ENCODE measurements around the gene AFF3.
"Not testable (repeated sequence)": the region's sequence is repeated elsewhere in the genome, so short reads cannot be mapped to it uniquely, and the experiment has no call there.

Gene AFF3

DNA sequence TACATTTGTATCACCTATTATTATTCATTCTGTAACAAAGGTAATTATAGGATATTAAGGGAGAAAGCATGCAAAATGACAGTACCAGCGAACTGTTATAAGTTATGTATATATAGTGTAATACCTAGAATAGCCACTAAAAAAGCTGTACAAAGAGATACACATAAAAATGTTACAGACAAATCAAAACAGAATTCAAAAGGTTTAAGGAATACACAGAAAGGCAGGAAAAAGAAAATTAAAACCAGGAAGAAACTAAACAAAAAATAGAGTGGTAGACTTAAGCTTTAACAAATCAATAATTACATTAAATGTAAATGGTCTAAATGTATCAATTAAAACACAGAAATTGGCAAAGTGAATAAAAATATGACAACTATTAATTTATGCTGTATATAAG lies 476.1 kb downstream of the AFF3 start:
- DNase-seq (ENCODE audit: low read depth in 2 of 2) = no peak

DNA sequence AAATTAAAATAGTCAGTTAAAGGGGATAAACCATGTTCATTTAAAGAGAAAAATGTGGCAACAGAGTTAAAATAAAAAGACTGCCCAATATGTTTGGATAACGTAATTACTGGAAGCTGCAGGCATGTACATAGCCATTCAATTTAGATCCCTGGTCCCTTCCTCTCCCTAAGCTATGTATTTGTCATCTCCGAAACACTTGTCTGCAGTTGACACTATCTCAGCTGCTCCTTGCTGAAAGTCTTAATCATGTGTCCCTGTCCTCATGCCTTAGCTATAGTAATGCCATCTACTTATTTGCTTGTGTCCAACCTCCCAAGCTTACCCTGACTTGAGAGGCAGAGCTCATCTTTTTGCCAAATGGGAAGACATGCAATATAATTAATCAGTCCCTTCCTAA lies 478.7 kb downstream of the AFF3 start:
- no peak for DNase-seq (ENCODE audit: low read depth in 2 of 2)

DNA sequence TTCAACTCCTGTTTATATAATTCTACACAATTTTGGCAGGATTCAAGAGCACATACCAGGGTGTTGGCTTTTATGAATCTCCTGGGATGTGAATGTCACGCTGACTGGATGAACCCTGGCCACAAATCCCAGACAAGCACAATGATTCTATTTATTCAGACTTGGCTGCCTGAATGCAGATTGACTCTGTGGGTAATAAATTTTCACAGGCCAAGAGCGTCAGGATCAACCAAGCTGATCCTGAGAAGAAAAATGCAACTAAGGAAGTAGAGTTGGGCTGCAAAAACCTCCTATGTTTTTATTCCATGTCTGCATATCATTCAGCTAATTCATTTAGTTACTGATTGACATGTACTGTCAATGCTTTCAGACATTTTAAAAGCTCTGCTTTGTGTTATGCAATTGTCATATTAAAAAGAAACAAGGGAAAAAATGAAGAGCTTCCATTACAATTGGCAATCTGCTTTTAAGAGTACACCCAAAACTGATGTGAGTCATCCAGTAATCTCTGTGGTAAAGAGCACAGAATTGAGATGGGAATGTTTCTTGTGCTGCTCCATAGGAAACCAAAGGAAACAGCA lies 479.5 kb downstream of the AFF3 start:
- no peak for DNase-seq (ENCODE audit: low read depth in 2 of 2)

DNA sequence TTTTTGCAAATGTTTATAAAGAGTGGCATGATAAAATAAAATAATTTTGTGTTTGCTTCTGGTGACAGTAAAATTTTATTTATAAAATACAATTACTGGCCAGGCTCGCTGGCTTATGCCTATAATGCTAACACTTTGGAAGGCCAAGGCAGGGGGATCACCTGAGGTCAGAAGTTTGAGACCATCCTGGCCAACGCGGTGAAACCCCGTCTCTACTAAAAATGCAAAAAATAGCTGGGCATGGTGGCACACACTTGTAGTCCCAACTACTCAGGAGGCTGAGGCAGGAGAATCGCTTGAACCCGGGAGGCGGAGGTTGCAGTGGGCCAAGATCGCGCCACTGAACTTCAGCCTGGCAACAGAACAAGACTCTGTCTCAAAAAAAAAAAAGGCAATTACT lies 480.6 kb downstream of the AFF3 start:
- not testable (repeated sequence) for DNase-seq (ENCODE audit: low read depth in 2 of 2)

DNA sequence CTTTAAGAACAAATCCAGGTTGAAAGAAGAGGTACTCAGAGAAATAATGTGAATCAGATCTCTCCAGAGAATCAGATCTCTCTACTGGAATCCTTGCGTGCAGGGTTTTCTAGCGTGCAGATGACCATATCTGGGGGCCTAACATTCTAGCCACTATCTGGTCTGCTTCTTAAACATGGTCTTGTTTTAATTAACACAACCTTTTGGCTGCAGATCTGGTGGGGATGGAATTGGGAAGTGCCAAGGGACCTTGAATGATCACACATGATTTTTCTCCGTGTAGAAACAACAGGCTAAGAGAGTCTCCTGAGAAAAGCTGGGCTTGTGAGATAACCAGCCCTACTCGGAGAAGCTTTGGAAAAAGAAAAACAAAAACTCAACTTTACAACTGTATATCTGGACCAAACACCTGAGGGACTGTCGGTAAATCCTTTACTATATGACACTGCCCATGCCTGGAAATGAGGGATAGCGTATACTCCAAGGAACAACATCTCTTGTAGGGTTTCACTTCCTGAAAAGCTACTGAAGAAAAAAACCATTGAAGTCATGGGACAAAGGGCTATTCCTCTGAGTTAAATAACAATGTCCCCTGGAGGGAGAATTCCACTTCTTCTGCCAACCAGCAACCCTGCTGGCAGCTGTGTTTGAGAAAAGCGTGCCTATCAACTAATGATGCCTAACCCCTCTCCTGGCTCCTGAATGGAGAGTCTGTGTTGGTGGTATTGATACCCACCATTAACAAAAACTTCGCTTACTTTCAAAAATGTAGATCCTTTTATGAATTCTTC lies 481.6 kb downstream of the AFF3 start:
- DNase-seq (ENCODE audit: low read depth in 2 of 2) = no peak

DNA sequence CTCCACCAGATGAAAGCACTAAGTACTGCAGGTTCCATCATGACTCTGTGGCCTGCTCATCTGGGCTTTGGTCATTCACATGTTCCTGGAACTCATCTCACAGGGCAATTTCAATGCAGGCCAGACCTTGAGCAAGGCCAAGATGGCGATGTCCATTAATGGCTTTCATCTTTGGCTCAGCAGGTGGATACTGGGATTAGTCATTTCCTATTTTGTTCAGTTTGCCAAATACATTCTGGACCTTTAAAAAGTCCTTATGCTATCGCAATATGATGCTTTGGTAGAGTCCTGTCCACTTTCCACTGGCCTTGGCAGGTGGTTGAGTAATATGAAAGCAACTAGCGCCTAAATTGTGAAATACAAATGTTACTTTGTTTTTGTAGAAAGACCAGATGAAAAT lies 482.5 kb downstream of the AFF3 start:
- no peak for DNase-seq (ENCODE audit: low read depth in 2 of 2)

DNA sequence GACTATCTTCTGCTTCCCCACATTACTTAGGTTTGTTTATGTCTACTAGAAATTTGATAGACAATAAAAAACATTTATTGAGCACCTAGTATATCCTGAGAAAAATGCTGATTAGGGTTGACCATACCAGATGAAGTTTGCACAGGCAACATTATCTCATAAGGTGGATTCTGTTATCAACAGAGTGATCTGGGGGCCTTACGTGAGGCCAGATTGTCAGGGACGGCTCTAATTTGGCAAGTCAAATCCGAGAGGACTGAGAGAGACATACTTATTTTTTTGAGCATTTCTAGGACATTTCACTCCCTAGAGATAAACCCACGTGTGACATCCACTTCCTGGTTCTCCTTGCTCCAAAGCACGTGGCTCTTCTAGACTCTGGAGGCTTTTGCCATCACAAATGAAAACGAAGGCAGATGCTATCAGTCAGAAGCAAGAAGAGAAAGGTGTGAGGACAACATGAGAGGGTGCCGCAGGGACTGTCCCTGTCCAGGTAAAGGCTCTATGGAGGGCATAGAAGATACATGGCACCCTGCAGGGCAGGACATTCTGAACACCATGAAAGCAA lies 484.6 kb downstream of the AFF3 start:
- DNase-seq (ENCODE audit: low read depth in 2 of 2) = no peak

DNA sequence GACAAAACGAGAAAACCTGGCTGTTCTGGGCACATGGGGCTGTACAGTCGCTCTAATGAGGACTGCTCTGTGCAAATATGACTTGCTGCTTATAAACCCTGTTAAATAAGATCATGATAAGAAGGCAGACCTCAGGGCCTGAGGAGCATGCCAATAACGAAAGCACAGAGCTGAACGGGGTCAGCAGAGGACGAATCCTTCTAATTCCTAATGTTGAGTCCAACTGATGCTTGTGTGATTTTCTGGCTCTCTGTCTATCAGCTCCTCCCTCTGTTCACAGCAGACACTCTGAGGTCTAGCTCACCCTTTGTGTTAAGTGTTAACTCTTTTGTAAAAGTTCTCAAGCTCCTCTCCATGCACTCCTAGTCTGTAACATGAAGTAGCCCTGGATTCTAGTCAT lies 485.4 kb downstream of the AFF3 start:
- DNase-seq (ENCODE audit: low read depth in 2 of 2) = no peak

DNA sequence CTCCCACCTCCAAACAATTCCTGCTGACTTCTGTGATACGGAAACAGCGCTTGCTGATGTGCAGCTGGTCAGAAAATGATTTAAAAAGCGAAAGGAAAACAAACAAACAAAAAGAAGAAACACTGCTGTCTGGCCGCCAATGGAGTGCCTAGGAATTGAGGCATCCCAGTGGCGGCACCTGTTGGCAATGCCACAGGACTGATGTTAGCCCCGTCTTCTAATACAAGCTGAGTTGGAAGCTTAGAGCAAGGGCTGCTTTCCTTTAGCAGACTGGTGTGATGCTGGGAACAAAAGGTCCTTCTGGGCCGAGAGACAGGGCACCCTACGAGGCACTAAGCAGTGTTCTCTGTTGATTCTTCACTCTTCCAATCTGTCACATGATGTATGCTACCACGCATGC lies 489.0 kb downstream of the AFF3 start:
- no peak for DNase-seq (ENCODE audit: low read depth in 2 of 2)

DNA sequence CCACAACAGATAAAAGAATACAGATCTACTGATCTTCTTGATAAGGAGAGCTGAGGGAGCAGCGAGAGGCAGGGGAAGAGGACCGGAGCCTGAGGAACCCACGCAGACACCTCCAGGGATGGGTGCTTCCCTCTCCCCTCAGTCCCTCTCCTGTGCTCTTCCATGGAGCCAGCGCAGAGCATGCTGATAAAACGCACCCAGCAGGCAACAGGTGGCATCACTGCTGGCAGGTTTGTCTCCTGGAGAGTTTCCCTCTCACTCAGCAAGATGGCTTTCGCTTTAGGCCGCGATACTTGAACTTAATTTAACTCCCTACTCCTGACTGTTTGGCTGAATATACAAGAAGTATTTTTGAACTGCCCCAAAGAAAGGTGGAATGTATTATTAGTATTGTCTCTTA lies 489.5 kb downstream of the AFF3 start:
- no peak for DNase-seq (ENCODE audit: low read depth in 2 of 2)

DNA sequence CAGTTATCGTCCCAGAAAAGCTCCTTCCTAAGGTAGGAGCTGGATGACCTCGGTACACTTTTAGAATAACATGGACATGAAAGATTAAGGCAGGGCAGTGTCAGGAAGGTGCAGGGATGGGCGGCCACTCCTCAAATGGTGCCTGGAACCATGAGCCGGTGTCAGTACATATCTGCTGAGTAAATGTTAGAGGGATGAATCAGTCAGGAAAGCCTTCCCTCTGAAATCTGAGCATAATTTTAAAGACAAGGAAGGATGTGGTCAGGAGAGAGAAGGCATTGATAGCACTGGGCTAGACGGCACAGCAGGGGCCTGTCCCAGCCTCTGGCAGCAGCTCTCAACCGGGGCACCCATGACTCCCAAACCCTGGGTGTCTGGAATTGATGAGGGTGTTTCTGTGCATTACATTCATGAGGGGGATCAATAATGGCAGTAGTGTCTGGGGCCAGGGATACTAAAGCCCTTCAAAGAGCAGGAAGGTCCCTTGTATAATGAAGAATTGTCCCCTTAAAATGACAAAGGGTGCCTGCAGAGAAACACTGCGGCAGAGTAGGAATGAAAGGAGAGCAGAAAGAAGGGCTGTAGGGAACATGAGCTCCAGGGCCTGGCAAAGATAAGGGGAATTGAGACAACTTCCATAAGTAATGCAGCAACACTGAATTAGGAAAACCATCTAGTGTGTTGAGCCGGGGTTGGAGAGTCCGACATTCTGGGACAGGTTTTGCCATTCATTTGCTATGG lies 490.3 kb downstream of the AFF3 start:
- DNase-seq (ENCODE audit: low read depth in 2 of 2) = no peak

DNA sequence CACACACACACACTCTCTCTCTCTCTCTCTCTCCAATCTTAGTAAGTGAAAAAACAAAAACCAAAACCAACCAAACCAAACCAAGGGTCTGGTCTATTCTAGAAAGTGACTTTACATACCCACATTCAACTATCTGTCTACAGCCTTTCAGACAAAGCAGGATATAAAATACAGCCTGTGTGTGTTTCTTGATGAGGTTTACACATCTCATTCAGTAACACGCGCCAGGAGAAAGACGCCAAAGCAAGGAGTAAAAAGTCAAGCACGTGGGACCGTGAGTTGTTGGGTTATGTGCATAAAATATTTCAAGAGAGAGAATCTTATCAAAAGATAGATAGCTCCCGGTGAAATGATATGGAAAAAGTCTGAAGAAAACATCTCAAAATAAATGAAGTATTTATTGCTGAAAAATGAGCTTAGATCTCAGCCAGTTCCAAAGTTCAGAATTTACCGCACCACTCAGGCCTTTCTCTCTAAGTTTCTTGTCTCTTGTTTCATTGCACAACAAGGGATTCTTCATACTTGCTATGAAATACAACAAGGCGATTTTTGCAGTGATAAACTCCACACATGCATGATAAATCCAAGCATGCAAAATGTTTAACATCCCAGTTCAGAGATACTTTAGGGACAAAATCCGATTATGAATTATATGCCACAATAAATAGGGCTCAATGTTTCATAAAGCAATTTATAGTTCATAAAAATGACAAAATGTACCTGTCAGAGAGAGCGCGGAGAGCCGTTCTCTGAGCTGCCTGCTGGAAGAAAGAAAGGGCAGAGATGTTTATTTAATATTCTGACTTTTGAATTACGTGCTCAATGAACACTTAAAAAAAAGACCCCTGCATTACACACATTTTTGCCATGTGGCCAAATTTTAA lies 493.2 kb downstream of the AFF3 start:
- DNase-seq (ENCODE audit: low read depth in 2 of 2) = no peak

DNA sequence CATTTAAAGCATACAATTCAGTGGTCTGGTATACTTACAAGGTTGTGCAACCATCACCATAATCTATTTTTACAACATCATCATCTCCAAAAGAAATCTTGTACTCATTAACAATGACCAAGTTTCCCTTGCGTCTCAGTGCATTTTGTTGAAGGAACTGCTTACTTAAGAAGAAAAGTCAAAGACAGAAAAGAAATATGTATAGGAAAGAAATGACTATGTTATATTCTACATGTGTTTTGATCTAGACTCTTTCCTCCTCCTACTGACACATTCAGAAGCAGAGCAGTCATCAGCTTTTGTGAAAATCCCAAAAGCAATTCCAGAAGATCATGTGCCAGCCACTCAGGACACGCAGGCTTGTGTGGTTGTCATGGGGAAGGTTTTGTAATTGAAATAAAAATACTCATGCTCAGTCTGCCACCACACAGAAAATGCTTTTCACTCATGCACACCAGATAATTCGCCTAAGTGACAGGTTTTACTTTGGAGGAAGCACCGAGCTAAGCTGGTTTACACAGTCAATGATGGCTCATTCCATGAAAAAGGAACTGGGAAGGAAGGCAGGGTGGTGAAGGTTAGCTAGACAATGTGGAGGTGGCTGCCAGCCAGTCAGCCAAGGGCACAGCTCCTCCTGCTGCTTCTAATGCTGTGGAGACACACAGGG lies 494.1 kb downstream of the AFF3 start:
- no peak for DNase-seq (ENCODE audit: low read depth in 2 of 2)

DNA sequence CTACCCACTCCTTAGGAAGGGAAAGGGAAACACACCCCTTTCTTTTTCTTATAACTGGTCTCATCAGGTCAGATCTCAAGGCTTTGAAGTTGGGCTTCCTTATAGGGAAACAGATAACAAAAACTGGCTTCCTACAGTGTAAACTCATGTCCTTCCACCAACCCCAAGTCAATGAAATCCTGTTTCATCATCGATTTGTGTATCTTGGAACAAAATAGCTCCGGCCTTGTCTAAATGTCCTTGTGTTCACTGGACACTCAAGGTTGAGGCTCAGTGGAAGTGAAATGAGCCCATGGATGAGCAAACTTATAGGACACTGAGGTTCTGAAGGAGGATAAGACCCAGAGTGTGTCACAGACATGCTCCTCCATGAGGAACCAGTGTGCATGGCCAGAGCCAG lies 496.4 kb downstream of the AFF3 start:
- DNase-seq (ENCODE audit: low read depth in 2 of 2) = no peak

DNA sequence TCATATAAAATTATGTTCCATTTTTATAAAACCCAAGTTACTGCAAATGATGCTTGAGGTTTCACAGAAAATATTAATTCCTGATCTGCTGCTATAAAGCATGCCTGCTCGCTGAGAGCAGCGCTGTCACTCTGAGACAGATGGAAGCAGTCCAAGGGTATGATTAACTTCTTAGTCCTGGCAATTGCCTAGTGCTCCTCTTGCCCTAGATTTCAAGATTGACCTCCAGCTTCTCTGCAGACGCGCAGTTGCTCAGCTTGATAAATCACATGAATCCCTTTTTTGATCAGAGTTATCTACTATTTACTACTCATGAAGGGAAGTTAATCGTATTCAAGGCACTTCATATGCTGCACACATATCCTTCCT lies 498.0 kb downstream of the AFF3 start:
- DNase-seq (ENCODE audit: low read depth in 2 of 2) = no peak

DNA sequence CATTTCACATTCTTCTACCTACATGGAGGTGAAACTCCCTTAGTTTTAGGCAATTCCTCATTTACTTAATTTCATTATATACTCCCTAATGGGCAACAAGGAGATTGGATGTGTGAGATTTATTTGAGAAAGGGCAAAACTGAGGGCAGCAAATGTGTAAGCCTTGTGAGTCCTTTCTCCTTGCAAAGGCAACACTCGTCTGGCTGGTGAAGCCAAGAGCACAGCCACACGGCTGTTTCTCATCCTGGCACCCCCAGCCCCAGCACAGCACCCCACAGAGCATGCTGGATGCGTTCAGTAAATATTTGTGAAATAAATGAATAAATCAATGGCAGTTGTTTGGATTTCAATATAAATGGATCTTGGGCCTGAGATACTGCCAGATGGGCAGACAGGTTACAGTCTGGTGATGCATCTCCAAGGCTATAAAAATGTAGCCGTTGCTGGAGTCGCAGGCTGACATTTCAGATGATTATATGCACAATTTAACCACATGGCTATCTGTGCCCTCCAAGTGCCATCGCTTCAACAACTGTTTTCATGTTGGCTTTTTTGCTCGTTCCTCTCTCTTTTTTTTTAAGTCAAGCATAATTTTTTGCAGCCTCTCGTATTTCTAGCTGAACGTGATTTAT lies 498.5 kb downstream of the AFF3 start:
- DNase-seq (ENCODE audit: low read depth in 2 of 2) = no peak

DNA sequence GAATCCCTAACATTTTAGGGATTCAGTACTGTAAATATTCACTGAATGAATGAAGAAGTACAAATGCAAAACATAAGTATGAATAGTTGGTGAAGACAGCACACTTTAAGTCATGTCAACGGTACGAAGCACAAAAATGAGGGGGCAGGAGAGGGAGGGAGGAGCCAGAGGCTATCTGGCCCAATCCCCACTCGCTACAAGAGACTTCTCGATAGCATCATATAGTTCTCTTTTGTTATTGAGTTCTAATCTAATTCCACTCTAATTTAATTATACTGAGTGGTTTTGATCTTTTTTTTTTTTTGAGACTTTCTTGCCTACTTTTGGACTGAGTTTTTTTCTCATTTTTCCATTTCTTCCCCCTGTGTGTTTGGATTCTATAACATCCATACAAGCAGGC lies 500.4 kb downstream of the AFF3 start:
- DNase-seq (ENCODE audit: low read depth in 2 of 2) = no peak

DNA sequence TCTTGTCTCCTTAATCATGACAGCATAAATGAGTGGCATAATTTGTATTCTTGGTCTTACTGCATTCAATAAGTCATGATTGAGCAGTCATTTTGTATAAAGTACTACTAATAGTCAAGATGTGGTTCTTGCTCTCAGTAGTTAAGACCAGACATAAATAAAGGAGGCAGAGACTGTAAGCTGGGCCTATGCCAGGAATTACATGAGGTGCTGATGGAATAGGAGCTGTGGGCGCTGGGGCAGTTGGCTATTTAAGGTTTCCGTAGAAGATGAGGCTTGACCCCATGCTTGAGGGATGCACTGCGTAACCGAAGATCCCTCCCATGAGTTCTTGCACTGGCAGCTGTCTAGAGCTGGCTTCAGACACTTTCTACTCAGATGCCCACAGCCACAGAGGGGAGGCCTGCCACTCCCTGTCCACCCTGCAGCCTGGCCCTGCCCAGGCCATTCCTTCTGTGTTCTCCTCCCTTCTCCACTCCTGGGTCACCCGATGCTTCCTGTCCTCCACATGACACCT lies 501.7 kb downstream of the AFF3 start:
- DNase-seq (ENCODE audit: low read depth in 2 of 2) = no peak

DNA sequence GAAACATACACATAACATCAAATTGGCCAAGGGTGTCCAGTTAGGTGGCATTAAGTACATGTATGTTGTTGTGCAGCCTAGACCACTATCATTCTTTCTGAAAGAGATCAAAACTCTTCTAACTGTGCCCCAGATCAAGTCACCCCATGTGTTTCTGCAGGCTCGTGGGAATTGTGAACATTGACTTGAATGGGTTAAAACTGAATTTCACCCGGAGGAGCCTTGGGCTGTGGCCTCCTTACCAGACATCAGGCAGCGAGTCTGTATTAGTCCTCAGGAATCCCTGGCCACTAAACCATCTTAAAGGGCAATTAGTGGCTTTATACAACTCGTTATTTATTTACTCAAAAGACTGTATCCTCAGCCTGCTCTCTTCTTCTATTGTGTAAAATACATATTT lies 503.6 kb downstream of the AFF3 start:
- no peak for DNase-seq (ENCODE audit: low read depth in 2 of 2)

DNA sequence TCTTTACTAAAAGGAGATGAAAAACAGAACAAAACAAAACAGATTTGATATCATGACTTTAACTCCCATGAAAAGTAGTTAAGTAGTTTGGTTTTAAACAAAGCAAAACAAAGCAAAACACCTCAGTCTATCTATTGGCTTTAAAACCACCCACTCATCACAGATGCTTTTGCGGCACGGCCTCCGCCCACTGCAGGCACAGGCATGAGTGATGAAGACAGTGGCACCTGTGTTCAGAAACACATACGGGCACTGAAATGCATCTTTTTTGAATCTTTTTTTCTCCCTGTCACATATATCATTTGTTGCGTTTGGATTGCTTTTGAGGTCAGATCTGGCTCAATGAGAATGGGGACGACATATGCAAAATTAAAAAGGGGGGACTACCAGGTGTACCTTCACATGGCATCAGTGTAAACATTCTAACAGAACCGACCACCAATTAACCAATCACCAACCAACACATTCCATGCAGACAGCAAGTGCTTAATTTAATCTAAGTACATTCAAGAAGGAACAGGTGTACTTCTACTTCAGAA lies 505.2 kb downstream of the AFF3 start:
- DNase-seq (ENCODE audit: low read depth in 2 of 2) = no peak

Data from stimulated activated CD4-positive, alpha-beta T cell treated with anti-CD3 and anti-CD28 coated beads, Interleukin-4, amount 100 ng/mL, for 48 hours (primary cell).